HG02588 (cell line): ENCODE results near the gene DICER1.
"Not testable (repeated sequence)": the region's sequence is repeated elsewhere in the genome, so short reads cannot be mapped to it uniquely, and the experiment has no call there.

ENCODE experiments used
- ATAC-seq: cut with Tn5 transposase; IDR thresholded peaks from one replicate; pipeline ENCODE4 v1.9.1; 2021; ENCODE audit warnings: mild to moderate bottlenecking, moderate library complexity; ENCODE audit not compliant: unreplicated experiment

Gene DICER1

GRCh38 chr14:95185033-95185766 lies 27.9 kb upstream of the DICER1 start:
- no peak for ATAC-seq

GRCh38 chr14:95184413-95184790 lies 27.1 kb upstream of the DICER1 start:
- ATAC-seq: no peak

GRCh38 chr14:95183532-95184412 lies 26.4 kb upstream of the DICER1 start:
- no peak for ATAC-seq

GRCh38 chr14:95183082-95183481 lies 25.8 kb upstream of the DICER1 start:
- no peak for ATAC-seq

GRCh38 chr14:95182379-95182778 lies 25.1 kb upstream of the DICER1 start:
- no peak for ATAC-seq

- ATAC-seq: no peak
Measured at GRCh38 chr14:95180966-95181741, 23.8 kb upstream of the DICER1 start.

GRCh38 chr14:95175670-95176069 lies 18.3 kb upstream of the DICER1 start:
- not testable (repeated sequence) for ATAC-seq

GRCh38 chr14:95174184-95174792 lies 17.0 kb upstream of the DICER1 start:
- ATAC-seq: no peak

- no peak for ATAC-seq
Measured at GRCh38 chr14:95173518-95173917, 16.2 kb upstream of the DICER1 start.

GRCh38 chr14:95167177-95167576 lies 9.8 kb upstream of the DICER1 start:
- ATAC-seq: no peak

GRCh38 chr14:95165517-95165916 lies 8.2 kb upstream of the DICER1 start:
- no peak for ATAC-seq

GRCh38 chr14:95164506-95164905 lies 7.2 kb upstream of the DICER1 start:
- no peak for ATAC-seq

- no peak for ATAC-seq
Measured at GRCh38 chr14:95163666-95164065, 6.3 kb upstream of the DICER1 start.

- no peak for ATAC-seq
Measured at GRCh38 chr14:95163132-95163531, 5.8 kb upstream of the DICER1 start.

GRCh38 chr14:95162641-95163040 lies 5.3 kb upstream of the DICER1 start:
- no peak for ATAC-seq

- ATAC-seq: peak; percentile 29
Measured at GRCh38 chr14:95157048-95157326, 342 bp downstream of the DICER1 start.

- ATAC-seq: peak; percentile 25
Measured at GRCh38 chr14:95156161-95157047, 925 bp downstream of the DICER1 start.

- no peak for ATAC-seq
Measured at GRCh38 chr14:95155045-95155444, 2.3 kb downstream of the DICER1 start.

- ATAC-seq: no peak
Measured at GRCh38 chr14:95153866-95154265, 3.5 kb downstream of the DICER1 start.

GRCh38 chr14:95151561-95151960 lies 5.8 kb downstream of the DICER1 start:
- no peak for ATAC-seq
